OCI-LY3 (cell line): ENCODE measurements around the gene MXRA8.

Experiments
- EZH2phosphoT487 ChIP-seq: fragments of 200-600 bp; shearing (Covaris generic); IDR thresholded peaks from 2 replicates; pipeline ENCODE4 v1.6.1; 2018; ENCODE audit warnings: antibody characterized with exemption, mixed run types, low read depth
- TF ChIP-seq, protein P1 (sequence below): fragments of 200-600, 300-600 bp; sonication (generic); IDR thresholded peaks from 2 replicates; pipeline ENCODE4 v1.5.1; 2014; ENCODE audit warnings: antibody characterized with exemption, low read length, low read depth

DNA sequence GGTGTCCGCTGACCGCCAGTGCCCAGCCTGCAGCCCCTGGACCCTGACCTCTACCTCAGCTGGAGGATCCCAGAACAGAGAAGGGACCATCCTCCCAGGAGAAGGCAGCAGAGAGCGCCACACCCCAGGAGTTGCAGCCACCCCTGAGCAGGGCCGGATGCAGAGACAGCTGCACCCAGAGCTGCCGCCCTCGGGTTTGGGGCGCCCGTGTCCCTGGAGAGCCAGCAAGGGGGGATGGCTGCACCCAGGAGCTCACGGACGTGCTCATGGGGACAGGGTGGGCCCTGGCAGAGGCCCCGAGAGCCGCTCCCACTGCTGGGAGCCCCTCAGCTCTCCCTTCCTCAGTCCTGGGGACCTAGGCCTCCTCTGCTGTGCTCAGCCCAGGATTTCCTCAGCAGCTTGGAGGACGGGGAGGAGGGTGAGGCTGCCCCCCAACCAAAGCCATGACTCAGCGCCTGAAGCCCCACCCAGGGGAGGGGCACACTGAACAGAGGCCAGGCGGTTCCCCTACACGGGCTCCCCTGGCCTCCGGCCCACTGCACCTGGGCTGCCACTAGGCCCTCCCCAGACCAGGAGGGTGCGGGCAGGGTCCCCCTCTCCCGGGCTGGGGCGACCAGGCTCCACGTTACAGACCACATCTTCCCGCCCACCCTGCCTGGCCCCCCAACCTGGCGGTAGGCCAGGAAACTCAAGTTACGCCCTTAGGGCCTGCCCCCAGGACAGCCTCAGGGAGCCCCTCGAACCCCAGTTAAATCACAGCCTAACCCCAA lies 52.9 kb downstream of the MXRA8 start:
- TF ChIP-seq, protein P1, sequence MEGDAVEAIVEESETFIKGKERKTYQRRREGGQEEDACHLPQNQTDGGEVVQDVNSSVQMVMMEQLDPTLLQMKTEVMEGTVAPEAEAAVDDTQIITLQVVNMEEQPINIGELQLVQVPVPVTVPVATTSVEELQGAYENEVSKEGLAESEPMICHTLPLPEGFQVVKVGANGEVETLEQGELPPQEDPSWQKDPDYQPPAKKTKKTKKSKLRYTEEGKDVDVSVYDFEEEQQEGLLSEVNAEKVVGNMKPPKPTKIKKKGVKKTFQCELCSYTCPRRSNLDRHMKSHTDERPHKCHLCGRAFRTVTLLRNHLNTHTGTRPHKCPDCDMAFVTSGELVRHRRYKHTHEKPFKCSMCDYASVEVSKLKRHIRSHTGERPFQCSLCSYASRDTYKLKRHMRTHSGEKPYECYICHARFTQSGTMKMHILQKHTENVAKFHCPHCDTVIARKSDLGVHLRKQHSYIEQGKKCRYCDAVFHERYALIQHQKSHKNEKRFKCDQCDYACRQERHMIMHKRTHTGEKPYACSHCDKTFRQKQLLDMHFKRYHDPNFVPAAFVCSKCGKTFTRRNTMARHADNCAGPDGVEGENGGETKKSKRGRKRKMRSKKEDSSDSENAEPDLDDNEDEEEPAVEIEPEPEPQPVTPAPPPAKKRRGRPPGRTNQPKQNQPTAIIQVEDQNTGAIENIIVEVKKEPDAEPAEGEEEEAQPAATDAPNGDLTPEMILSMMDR = no peak
- no peak for TF ChIP-seq EZH2phosphoT487
